GM19240 (cell line): ENCODE data around the gene HIP1.
"Not testable (repeated sequence)": the region's sequence is repeated elsewhere in the genome, so short reads cannot be mapped to it uniquely, and the experiment has no call there.

Experiments used
- DNase-seq: peaks from one replicate; pipeline ENCODE4 v3.0.0; 2011; ENCODE audit warnings: low spot score; ENCODE audit not compliant: insufficient read length

HIP1 gene

GRCh38 chr7:75716992-75717626 is 21.6 kb downstream of the HIP1 start:
- DNase-seq, result no peak

DNA sequence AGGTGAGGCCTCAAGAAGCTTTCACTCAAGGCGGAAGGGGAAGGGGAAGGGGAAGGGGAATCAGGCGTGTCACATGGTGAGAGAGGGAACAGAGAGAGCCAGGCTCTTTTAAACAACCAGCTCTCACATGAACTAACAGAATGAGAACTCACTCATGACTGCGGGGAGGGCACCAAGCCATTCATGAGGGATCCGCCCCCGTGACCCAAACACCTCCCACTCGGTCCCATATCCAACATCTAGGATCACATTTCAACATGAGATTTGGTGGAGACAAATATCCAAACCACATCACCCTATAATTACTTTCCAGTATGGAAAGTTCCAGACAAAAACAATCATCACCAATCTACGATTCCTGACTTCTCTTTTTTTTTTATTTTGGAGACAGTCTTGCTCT is 22.9 kb downstream of the HIP1 start:
- DNase-seq, result no peak

- DNase-seq, result no peak
These were observed 26.0 kb downstream of the HIP1 start for GRCh38 chr7:75712517-75713361.

DNA sequence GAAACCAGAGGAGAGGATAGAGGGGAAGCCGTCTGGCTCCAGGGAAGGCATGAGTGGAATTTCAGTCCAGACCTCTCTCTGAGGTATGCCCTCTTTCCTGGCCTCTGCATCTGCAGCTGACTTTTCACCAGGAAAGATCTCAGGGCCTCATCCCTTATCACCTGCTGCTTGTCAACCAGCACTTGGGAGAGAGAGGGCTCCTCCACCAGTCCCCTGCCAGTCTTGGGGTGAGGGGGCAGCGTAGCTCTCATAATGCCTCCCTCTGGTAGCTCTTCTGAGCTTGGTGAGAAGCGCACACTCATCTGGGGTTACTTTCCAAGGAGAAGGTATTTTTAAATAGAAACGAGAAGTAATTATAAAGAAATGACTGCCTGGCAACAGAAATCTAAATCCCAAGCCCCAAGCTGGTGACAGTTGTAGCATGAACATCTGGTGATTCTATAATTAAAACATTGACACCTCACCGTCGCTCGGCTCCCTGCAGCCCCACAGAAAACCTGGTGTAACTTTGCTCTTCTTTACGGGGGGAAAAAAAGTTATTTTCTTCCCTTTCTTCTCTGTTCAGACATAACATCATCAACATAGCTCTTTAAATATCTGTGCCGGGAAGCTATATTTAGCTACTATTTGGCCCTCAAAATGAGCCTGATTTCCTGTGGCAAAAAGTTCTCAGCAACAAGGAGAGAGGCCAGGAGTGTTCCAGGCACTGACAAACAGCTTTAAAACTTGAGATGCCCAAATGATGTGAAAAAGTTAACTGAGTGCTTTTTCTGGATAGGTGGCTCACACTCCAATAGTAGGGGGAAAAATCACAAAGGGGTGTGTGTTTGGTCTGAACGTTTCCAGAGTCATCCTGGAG is 26.9 kb downstream of the HIP1 start:
- no peak for DNase-seq

DNA sequence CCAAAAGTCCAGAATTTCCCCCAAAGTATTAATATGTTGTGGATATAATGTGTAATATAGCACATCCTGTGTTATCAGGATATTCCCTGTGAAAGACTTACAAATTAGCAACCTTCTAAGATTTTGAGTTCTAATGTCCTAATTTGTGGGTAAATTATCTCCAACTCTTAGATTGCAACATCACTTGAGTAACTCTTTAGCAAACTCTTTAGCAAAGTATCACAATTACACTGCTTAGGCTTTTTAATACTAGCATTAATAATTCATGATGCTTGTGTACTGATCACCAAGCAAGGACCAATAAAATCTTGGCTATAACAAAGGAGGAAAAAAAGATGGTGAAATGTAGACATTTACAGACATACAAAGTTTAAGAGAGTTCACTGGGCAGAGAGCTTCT is 27.7 kb downstream of the HIP1 start:
- DNase-seq, result no peak

DNA sequence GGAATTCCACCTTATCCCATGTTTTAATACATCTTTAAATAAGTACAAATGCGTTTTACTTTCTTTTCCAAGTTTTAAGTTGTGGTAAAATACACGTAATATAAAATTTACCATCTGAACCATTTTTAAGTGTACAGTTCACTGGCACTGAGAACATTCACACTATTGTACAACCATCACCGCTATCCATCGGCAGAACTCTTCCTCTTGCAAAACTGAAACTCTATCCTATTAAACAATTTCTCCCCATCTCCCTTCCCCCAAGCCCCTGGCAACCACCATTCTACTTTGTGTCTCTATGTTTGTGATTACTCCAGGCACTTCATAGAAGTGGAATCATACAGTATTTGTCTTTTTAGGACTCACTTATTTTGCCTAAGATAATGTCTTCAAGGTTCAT is 33.8 kb downstream of the HIP1 start:
- DNase-seq, result no peak

GRCh38 chr7:75702515-75702914 is 36.2 kb downstream of the HIP1 start:
- no peak for DNase-seq

DNA sequence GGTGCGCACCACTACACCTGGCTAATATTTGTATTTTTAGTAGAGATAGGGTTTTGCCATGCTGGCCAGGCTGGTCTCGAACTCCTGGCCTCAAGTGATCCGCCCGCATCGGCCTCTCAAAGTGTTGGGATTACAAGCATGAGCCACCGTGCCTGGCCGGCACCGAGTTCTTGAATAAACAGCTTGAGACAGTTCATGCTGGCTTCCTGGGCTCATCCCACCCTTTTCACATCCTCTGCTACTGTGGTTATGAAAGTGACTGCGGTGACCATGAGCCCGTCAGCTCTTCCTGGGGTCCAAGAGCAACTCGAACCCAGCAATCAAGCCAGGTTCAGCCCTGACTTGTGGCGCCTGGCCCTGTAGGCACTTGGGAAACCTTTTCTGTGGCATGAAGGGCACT is 38.7 kb downstream of the HIP1 start:
- DNase-seq, result no peak

DNA sequence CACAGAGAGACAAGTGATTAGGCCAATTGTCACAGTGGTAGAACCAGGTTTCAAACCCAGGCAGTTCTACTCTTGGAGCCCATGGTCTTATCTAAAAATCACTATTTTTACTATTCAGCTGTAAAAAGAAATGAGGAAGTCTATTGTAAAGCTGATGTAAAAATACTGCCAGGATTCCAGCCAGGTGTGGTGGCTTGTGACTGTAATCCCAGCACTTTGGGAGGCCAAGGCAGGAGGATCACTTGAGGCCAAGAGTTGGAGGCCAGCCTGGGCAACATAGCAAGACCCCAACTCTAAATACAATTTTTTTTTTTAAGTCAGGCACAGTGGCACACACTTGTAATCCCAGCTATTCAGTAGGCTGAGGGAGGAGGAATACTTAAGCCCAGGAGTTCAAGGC is 40.4 kb downstream of the HIP1 start:
- no peak for DNase-seq

GRCh38 chr7:75696263-75697037 is 42.3 kb downstream of the HIP1 start:
- no peak for DNase-seq

DNA sequence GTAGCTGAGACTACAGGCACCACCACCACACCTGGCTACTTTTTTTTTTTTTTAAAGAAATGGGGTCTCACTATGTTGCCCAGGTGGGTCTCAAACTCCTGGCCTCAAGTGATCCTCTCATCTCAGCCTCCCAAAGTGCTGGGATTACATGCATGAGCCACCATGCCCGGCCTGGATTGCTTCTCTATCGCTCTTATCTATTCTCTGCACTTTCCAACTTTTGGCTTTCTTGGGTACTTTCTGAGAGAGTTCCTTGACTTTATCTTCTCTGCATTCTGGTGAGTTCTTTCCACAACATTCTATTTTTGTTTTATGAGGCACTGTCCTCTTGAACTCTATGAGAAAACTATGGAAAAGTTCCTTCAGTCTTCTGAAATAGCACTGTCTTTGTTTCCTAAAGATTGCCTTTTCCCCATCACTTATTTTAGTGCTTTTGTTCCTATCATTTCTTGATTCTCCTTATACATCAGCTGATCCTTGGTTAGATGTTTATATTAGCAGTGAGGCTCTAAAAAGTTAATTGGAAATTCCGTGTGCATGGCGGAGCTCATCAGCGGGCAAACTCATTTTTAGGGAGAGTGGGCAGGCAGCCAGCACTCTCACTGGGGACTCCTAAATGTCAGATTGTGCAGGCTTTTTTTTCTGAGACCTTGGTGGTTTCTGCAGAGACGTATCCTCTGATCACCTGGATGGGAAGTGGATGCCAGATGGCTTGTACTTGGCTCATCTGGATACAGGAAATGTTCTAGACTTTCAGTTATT is 43.9 kb downstream of the HIP1 start:
- DNase-seq, result no peak

DNA sequence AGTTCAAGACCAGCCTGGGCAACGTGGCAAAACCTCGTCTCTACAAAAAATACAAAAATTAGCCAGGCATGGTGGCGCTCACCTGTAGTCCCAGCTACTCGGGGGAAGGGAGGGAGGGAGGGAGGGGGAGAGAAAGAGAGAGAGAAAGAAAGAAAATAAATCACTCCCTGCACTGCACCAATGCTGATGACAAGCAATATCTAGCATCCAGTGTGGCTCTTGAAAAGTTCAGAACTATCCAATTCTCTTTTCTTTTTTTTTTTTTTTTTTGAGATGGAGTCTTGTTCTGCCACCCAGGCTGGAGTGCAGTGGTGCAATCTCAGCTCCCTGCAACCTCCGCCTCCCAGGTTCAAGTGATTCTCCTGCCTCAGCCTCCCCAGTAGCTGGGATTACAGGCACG is 45.1 kb downstream of the HIP1 start:
- DNase-seq, result not testable (repeated sequence)

DNA sequence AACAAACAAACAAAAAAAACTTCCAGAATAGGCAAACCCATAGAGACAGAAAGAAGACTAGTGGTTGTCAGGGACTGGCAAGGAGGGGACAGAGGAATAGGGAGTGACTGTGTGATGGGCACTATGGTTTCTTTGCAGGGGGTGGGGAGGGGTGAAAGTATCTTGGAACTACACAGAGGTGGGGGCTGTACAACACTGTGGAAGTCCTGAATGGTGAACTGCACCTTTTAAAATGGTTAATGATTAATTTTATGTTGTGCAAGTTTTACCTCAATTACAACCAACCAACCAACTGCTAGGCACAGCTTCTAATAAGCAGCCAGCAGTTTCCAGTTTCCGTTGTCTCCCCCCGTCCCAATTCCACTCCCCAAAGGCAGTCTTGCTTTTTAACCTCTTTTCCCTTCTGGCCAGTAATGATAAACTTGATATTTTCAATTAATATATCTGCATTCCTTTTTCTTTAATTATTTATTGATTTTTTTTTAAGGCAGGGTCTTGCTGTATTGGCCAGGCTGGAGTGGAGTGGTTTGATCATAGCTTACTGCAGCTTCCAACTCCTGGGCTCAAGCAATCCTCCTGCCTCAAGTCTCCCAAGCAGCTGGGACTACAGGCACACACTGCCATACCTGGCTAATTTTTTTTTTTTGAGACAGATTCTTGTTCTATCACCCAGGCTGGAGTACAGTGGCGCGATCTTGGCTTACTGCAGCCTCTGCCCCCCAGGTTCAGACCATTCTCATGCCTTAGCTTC is 46.8 kb downstream of the HIP1 start:
- no peak for DNase-seq

DNA sequence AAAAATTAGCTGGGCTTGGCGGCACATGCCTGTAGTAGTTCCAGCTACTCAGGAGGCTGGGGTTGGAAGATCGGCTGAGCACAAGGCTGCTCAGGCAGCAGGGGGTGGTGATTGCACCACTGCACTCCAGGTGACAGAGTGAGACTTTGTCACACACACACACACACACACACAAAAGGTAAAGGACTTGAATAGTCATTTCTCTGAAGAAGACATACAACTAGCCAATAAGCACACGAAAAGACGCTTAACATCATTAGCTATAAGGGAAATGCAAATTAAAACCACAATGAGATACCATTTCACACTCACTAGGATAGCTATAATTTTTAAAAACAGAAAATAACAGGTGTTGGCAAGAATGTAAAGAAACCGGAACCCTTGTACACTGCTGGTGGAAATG is 48.6 kb downstream of the HIP1 start:
- no peak for DNase-seq

- no peak for DNase-seq
These were observed 49.3 kb downstream of the HIP1 start for GRCh38 chr7:75689246-75690099.

DNA sequence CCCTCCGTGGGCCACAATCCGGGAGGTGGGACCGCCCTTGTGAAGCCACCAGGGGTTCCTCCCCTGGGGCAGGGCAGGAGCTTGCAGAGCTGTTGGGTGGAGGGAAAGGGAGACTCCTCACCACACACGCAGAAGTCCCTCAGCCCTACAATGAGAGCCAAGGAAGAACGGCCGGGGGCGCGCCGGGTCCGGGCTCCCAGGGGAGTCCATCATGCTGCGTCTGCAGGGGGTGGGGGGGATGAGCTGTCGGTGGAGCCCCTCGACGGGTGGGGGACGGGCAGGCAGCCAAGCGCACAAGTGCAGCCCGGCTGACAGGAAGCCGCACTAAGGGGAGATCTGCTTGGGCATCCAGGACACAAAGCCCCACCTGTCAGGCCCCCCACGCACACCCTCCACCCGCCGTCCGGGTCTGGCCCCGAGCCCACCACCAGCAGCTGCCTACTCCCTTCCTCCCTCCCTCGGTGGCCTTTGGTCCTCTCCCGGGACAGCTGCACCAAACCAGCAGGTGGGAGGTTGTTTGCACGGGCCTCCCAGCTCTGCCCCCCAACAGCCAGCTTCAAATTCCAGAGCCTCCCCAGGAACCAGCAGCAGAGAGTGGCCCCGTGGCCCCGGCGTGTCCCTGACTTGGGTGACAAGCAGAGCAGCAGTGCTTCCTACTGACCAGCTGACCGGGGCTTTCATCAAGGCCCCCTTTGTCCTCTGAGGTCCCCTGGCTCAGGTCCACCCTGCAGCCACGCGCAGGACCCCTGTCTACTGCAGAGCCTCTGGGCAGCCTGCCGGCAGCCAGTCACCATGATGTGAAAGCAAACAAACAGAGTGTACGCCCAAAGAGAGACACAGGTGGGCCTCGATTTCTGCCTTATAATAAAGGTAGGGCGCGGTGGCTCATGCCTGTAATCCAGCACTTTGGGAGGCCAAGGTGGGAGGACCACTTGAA is 50.3 kb downstream of the HIP1 start:
- DNase-seq, result no peak

DNA sequence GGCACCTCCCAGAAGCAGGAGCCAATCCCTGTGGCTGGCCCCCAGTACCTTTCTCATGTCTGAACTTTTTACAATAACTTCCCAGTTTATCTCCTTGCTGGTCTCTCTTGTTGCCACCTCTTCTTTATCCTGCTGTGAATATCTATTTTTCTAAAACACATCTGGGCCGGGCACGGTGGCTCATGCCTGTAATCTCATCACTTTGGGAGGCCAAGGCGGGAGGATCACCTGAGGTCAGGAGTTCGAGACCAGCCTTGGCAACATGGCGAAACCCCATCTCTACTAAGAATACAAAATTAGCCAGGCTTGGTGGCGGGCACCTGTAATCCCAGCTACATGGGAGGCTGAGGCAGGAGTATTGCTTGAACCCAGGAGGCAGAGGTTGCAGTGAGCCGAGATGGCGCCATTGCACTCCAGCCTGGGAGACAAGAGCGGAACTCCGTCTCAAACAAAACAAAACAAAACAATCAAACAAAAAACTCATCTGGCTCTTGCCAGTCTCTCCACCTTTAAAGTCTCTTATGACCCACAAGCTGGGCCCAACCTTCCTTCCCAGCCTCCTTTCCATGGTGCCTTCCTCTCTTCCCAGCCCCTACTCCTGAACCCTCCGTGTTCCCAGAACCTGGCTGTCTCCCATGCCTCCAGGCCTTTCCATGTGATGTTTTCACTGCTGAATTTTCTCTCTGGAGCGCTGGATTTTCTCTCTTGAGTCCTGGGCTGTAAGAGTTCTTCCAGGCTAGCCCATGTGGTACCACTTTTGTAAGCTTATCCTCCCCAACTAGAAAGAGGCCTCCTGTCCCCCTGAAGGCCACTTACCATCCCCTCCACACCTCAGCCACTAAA is 51.3 kb downstream of the HIP1 start:
- no peak for DNase-seq
